Measurements from ENCODE around the gene HSH2D.

GRCh38 chr19:16166417-16166816 lies 22.9 kb downstream of the HSH2D start:
- TF ChIP-seq CTCF (IDR thresholded peaks at IDR 0.05; ENCODE audit: low read length) (no peak), EZH2 (IDR thresholded peaks at IDR 0.05; ENCODE audit: borderline replicate concordance, low read length) (no peak)
